Prostate gland (tissue), 2 donors: ENCODE results near the gene G6PC3.

Source experiments
- POLR2A ChIP-seq: fragments of 450-650 bp; IDR thresholded peaks from one replicate; pipeline ENCODE4 v1.6.1; 2016; ENCODE audit warnings: antibody characterized with exemption, mild to moderate bottlenecking
- TF ChIP-seq, protein P1 (sequence below), 4 experiments: fragments of 200-600 bp in 2 of 4; fragments of 450-650 bp in 2 of 4; sonication (generic) in 2 of 4; IDR thresholded peaks; 1 replicate in 3 of 4; 2 replicates in 1 of 4; pipeline ENCODE4 v1.5.1; 2016 to 2019; ENCODE audit warnings: antibody characterized with exemption in 4 of 4, mild to moderate bottlenecking in 2 of 4, moderate library complexity in 2 of 4

GRCh38 chr17:44095388-44095646, 24.8 kb downstream of the G6PC3 start:
- TF ChIP-seq, protein P1, sequence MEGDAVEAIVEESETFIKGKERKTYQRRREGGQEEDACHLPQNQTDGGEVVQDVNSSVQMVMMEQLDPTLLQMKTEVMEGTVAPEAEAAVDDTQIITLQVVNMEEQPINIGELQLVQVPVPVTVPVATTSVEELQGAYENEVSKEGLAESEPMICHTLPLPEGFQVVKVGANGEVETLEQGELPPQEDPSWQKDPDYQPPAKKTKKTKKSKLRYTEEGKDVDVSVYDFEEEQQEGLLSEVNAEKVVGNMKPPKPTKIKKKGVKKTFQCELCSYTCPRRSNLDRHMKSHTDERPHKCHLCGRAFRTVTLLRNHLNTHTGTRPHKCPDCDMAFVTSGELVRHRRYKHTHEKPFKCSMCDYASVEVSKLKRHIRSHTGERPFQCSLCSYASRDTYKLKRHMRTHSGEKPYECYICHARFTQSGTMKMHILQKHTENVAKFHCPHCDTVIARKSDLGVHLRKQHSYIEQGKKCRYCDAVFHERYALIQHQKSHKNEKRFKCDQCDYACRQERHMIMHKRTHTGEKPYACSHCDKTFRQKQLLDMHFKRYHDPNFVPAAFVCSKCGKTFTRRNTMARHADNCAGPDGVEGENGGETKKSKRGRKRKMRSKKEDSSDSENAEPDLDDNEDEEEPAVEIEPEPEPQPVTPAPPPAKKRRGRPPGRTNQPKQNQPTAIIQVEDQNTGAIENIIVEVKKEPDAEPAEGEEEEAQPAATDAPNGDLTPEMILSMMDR (IDR thresholded peaks at IDR 0.05), result no peak
- TF ChIP-seq POLR2A, result no peak
